H1 (cell line): Measurements from ENCODE around the gene SERTAD2. TPM values are rescaled to one million over a fixed set of nuclear protein-coding genes. Genes with fewer than 3 reads are reported as not detected.

Experiments
- KDM1A ChIP-seq: fragments of 200-600, 300-600 bp; sonication (generic); IDR thresholded peaks from 2 replicates; pipeline ENCODE4 v1.7.1; 2016; ENCODE audit warnings: mild to moderate bottlenecking, low read length, borderline replicate concordance
- RAD21 ChIP-seq, 2 experiments: IDR thresholded peaks in 1 of 2; conservative IDR thresholded peaks in 1 of 2; 2 replicates each; pipeline ENCODE4 v1.6.1; 2011; ENCODE audit warnings: low read depth in 2 of 2, low read length in 2 of 2, improper control_type of control experiment in 1 of 2, inconsistent platforms in 1 of 2, mild to moderate bottlenecking in 1 of 2, moderate library complexity in 1 of 2
- SIRT6 ChIP-seq: IDR thresholded peaks from one replicate; pipeline ENCODE4 v1.7.1; 2012; ENCODE audit warnings: low read length, inconsistent platforms
- TCF12 ChIP-seq: IDR thresholded peaks from 2 replicates; pipeline ENCODE4 v1.6.1; 2011; ENCODE audit warnings: low read depth, mild to moderate bottlenecking, low read length
- polyA plus RNA-seq, 7 experiments: library from polyadenylated mRNA; depleted of rRNA in 3 of 7; stranded (reverse) in 5 of 7; unstranded in 2 of 7; fragments of >200 nt in 5 of 7; fragments of 200-250 nt in 2 of 7; gene quantifications; 1 replicate in 5 of 7; 2 replicates in 1 of 7; 4 replicates in 1 of 7; pipeline versions ENCODE4 v1.2.1 to v1.2.3, GENCODE V29; 2011 to 2013; ENCODE audit warnings: missing spikeins in 2 of 7, mixed read lengths in 2 of 7
- total RNA-seq: library from RNA; stranded (reverse); fragmentation: NEBNext Ultra II Directional; extraction: Animal tissue kit (Norgen Biotek cat#: 25700); gene quantifications from 2 replicates; pipeline ENCODE4 v1.2.1, GENCODE V29; 2021

The SERTAD2 gene
- total and polyA plus RNA-seq, 2 of the 8 experiments (the other 6 are each of a cell fraction or from before 2014, with no cell fraction given), result 2.9 to 4.5 TPM

DNA sequence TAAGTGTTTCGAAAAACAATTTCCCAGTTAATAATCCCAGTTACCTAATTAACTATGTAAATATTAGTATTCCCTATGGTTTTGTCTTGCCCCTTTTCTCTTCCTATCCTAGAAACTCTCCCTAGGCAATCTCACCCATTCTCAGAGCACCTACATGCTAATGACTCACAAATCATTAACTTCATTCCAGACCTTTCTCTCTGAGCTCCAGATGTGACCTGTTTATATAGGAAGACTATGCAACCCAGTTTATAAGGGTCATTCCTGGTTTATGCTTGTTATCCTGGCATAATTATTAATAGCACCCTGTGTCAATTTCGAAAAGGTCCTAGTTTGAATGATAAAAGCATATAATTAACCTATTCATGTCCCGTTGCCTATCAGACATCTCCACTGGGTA, 14.8 kb upstream of the SERTAD2 start (continued):
- TF ChIP-seq SIRT6 (no peak), RAD21 (IDR thresholded peaks at IDR 0.05 in 1 of 2, conservative IDR thresholded peaks at IDR 0.05 in 1 of 2; ENCODE audit: low read depth in 2 of 2, low read length in 2 of 2) (no peak), TCF12 (no peak), KDM1A (no peak)
